Activated CD4-positive, alpha-beta T cell treated with anti-CD3 and anti-CD28 coated beads, Interleukin-2, amount 50 U/mL, for 1 hour (primary cell): ENCODE measurements around the gene HMGXB3.

Experiments
- DNase-seq: peaks from one replicate; pipeline ENCODE4 v3.0.0-alpha.2; 2020

The HMGXB3 gene

GRCh38 chr5:150054569-150054968 is 54.0 kb downstream of the HMGXB3 start:
- DNase-seq: no peak

- no peak for DNase-seq
Measured at GRCh38 chr5:150055326-150056074, 55.0 kb downstream of the HMGXB3 start.

GRCh38 chr5:150056075-150056443 is 55.5 kb downstream of the HMGXB3 start:
- DNase-seq: no peak

GRCh38 chr5:150057052-150057451 is 56.5 kb downstream of the HMGXB3 start:
- no peak for DNase-seq

- no peak for DNase-seq
Measured at GRCh38 chr5:150057511-150057910, 57.0 kb downstream of the HMGXB3 start.

GRCh38 chr5:150057996-150058395 is 57.5 kb downstream of the HMGXB3 start:
- DNase-seq: no peak

- no peak for DNase-seq
Measured at GRCh38 chr5:150058480-150059126, 58.1 kb downstream of the HMGXB3 start.

- no peak for DNase-seq
Measured at GRCh38 chr5:150059623-150060022, 59.1 kb downstream of the HMGXB3 start.

GRCh38 chr5:150060471-150060870 is 59.9 kb downstream of the HMGXB3 start:
- DNase-seq: no peak

- DNase-seq: no peak
Measured at GRCh38 chr5:150061538-150061995, 61.0 kb downstream of the HMGXB3 start.

GRCh38 chr5:150062216-150062922 is 61.8 kb downstream of the HMGXB3 start:
- DNase-seq: no peak

GRCh38 chr5:150063638-150064037 is 63.1 kb downstream of the HMGXB3 start:
- DNase-seq: no peak

- DNase-seq: no peak
Measured at GRCh38 chr5:150064681-150065220, 64.2 kb downstream of the HMGXB3 start.

- DNase-seq: no peak
Measured at GRCh38 chr5:150065346-150065745, 64.8 kb downstream of the HMGXB3 start.

GRCh38 chr5:150065886-150066285 is 65.3 kb downstream of the HMGXB3 start:
- DNase-seq: no peak

- DNase-seq: no peak
Measured at GRCh38 chr5:150066436-150066835, 65.9 kb downstream of the HMGXB3 start.

- no peak for DNase-seq
Measured at GRCh38 chr5:150066901-150067396, 66.4 kb downstream of the HMGXB3 start.

GRCh38 chr5:150067405-150067960 is 66.9 kb downstream of the HMGXB3 start:
- no peak for DNase-seq

GRCh38 chr5:150068071-150068470 is 67.5 kb downstream of the HMGXB3 start:
- no peak for DNase-seq

GRCh38 chr5:150068472-150068871 is 67.9 kb downstream of the HMGXB3 start:
- DNase-seq: no peak

GRCh38 chr5:150068961-150069645 is 68.6 kb downstream of the HMGXB3 start:
- DNase-seq: no peak
